ENCODE results near the gene STAG3.

DNA sequence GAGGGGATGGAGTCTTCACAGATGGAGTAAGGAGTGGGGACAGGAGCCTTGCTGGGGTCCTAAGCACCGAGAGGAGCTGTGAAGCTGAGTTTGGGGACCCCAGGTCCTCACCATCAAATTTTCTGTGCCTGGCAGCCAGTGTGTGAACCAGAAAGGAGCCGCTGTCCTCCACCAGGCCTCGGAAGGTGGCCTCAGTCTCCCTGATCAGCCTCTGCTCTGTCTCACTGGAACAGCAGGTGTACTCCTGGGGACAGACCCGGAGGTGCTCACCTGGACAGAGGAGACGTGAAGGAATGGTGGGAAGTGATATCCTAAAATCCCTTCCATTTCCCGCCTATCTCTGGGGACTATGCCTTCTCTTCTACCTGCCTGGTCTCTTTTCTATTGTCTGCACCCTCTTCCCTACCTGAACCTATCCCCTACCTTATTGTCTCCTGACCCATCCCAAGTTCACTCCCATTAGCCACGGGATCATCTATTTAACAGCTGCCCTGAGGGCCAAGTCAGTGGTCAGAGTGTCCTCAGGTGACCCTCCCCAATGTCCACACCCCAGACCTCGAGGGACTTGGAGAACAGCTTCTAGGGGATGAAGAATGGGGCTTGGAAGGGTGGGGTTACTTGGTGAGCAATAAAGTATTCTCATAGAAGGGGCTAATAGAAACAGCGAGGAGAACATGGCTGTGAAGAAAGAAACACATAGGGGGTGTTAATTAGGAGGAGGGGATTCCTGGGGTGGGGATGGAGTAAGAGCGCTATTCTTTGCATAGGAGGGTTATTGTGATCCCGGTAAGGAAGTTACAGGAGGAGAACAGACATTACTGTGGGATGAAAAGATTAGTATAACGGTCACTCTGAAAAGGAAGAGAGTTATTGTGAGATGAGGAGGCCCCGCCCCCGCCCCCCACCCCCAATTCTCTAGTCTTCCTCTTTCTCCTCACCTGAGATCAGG is 1.3 kb upstream of the STAG3 start:
- TF ChIP-seq, protein P1, sequence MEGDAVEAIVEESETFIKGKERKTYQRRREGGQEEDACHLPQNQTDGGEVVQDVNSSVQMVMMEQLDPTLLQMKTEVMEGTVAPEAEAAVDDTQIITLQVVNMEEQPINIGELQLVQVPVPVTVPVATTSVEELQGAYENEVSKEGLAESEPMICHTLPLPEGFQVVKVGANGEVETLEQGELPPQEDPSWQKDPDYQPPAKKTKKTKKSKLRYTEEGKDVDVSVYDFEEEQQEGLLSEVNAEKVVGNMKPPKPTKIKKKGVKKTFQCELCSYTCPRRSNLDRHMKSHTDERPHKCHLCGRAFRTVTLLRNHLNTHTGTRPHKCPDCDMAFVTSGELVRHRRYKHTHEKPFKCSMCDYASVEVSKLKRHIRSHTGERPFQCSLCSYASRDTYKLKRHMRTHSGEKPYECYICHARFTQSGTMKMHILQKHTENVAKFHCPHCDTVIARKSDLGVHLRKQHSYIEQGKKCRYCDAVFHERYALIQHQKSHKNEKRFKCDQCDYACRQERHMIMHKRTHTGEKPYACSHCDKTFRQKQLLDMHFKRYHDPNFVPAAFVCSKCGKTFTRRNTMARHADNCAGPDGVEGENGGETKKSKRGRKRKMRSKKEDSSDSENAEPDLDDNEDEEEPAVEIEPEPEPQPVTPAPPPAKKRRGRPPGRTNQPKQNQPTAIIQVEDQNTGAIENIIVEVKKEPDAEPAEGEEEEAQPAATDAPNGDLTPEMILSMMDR (IDR thresholded peaks at IDR 0.05) = no peak
- TF ChIP-seq EP300 (IDR thresholded peaks at IDR 0.05; ENCODE audit: low read depth) (no peak), POLR2A (IDR thresholded peaks at IDR 0.05) (no peak)

Data from transverse colon (tissue), 3 donors.